ENCODE data around the gene KTI12.
"Not testable (repeated sequence)": the region's sequence is repeated elsewhere in the genome, so short reads cannot be mapped to it uniquely, and the experiment has no call there.

KTI12 gene

GRCh38 chr1:52056163-52056936 is 22.7 kb upstream of the KTI12 start, which contains the start of gene BTF3L4:
BTF3L4 (plus strand) TSS chr1:52056295; CDS start chr1:52059848, 3,553 bp downstream.
- Histone ChIP-seq H3K9me3 (ENCODE audit: control insufficient read depth, low read length) (no peaks in the 10 kb centered on the region), H3K4me1 (ENCODE audit: control insufficient read depth, insufficient read depth, low read length) (peaks cover 28% of the 10 kb centered on the region), H3K36me3 (ENCODE audit: control insufficient read depth, insufficient read depth, low read length) (no peaks in the 10 kb centered on the region), H3K4me3 (ENCODE audit: low read length) (peak within 1 kb of the TSS; percentile 96), H3K9ac (ENCODE audit: low read length) (peak within 1 kb of the TSS; percentile 92), H3K27me3 (ENCODE audit: control insufficient read depth, insufficient read depth, low read length) (no peaks in the 10 kb centered on the region)

GRCh38 chr1:52055866-52056162 is 22.2 kb upstream of the KTI12 start:
- peak overlapping the region; percentile 96 for H3K4me3 ChIP-seq (ENCODE audit: low read length)
- peaks cover 28% of the 10 kb centered on the region for H3K4me1 ChIP-seq (ENCODE audit: control insufficient read depth, insufficient read depth, low read length)
- no peaks in the 10 kb centered on the region for H3K27me3 ChIP-seq (ENCODE audit: control insufficient read depth, insufficient read depth, low read length)
- peak overlapping the region; percentile 92 for H3K9ac ChIP-seq (ENCODE audit: low read length)
- H3K36me3 ChIP-seq (ENCODE audit: control insufficient read depth, insufficient read depth, low read length): no peaks in the 10 kb centered on the region
- H3K9me3 ChIP-seq (ENCODE audit: control insufficient read depth, low read length): no peaks in the 10 kb centered on the region

DNA sequence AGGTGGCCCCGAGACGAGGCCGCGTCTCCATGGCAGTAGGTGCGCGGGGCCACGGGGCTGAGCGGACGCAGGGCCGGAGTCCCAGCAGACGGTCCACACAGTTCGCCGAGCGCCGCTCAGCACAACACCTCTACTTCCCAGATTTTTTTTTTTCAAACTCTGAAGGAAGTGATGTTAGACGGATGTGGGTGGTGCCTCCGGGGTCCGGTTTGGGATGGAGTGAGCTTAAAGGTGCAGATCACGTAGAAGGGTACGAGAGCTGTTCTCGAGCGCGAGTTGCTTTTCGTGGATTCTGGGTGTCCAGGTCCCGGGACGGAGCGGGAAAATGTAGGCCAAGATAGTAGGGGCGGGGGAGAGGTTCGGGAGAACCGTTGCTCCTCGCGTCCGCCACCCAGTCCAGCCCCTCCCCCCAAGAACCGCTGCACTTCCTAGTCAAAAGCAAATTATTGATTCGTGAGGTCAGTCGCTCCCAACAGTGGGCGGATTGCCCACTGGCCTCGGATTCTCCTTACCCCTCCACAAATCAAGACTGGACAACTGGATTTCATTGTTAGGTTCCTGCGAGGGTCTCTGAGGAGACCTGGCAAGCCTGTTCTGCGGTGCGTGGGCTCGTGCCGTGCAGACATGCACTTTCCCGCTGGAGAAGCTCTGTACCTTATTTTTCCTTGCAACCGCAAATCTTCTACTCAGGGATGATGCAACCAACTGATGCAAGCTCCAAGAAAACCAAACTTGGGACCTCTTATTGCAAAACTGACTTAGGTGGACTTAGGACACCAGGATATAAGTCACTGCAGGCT is 21.7 kb upstream of the KTI12 start, which contains the start of gene TXNDC12:
TXNDC12 (minus strand) TSS at position 126 of the 800 bp plus-strand sequence; CDS start at position 31, 95 bp downstream.
- Histone ChIP-seq H3K9me3 (ENCODE audit: control insufficient read depth, low read length) (no peaks in the 10 kb centered on the region), H3K36me3 (ENCODE audit: control insufficient read depth, insufficient read depth, low read length) (no peaks in the 10 kb centered on the region), H3K4me1 (ENCODE audit: control insufficient read depth, insufficient read depth, low read length) (peaks cover 28% of the 10 kb centered on the region), H3K27me3 (ENCODE audit: control insufficient read depth, insufficient read depth, low read length) (no peaks in the 10 kb centered on the region), H3K9ac (ENCODE audit: low read length) (peak within 1 kb of the TSS; percentile 92), H3K4me3 (ENCODE audit: low read length) (peak within 1 kb of the TSS; percentile 96)

GRCh38 chr1:52054496-52055065 is 21.0 kb upstream of the KTI12 start:
- no peaks in the 10 kb centered on the region for H3K27me3 ChIP-seq (ENCODE audit: control insufficient read depth, insufficient read depth, low read length)
- H3K9me3 ChIP-seq (ENCODE audit: control insufficient read depth, low read length): no peaks in the 10 kb centered on the region
- peaks cover 28% of the 10 kb centered on the region for H3K4me1 ChIP-seq (ENCODE audit: control insufficient read depth, insufficient read depth, low read length)
- peak overlapping the region; percentile 92 for H3K9ac ChIP-seq (ENCODE audit: low read length)
- no peaks in the 10 kb centered on the region for H3K36me3 ChIP-seq (ENCODE audit: control insufficient read depth, insufficient read depth, low read length)
- peak overlapping the region; percentile 96 for H3K4me3 ChIP-seq (ENCODE audit: low read length)

DNA sequence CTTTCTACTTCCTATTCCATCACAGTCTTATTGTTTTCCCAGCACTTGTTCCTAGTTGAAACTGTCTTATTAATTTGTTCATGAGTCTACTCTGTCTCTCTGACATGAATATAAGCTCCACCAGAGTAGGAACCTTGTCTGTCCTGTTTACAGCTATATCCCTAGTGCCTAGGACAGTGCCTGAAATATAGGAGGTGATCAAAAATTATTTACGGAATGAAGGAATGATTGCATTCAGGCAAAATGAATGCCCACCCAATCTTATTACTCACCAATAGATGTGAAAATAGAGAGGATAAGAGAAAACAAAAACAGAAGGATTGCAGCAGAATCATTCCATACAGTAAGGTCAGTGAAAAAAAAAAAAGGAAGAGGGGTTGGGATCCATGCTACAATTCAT is 20.3 kb upstream of the KTI12 start:
- H3K4me3 ChIP-seq (ENCODE audit: low read length): peak overlapping the region; percentile 96
- peak overlapping the region; percentile 92 for H3K9ac ChIP-seq (ENCODE audit: low read length)
- H3K36me3 ChIP-seq (ENCODE audit: control insufficient read depth, insufficient read depth, low read length): no peaks in the 10 kb centered on the region
- peaks cover 25% of the 10 kb centered on the region for H3K4me1 ChIP-seq (ENCODE audit: control insufficient read depth, insufficient read depth, low read length)
- H3K27me3 ChIP-seq (ENCODE audit: control insufficient read depth, insufficient read depth, low read length): no peaks in the 10 kb centered on the region
- no peaks in the 10 kb centered on the region for H3K9me3 ChIP-seq (ENCODE audit: control insufficient read depth, low read length)

DNA sequence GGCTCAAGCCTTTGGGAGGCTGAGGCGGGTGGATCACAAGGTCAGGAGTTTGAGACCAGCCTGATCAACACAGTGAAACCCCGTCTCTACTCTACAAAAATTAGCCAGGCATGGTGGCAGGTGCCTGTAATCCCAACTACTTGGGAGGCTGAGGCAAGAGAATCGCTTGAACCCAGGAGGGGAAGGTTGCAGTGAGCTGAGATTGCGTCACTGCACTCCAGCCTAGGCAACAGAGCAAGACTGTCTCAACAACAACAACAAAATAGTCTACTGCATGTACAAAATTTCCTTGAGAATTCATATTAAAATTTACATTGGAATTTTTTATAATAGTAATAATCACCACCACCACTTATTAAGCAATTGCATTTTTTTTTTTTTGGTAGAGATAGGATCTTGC is 15.7 kb upstream of the KTI12 start:
- H3K9ac ChIP-seq (ENCODE audit: low read length); H3K36me3 ChIP-seq (ENCODE audit: control insufficient read depth, insufficient read depth, low read length): not testable (repeated sequence)

DNA sequence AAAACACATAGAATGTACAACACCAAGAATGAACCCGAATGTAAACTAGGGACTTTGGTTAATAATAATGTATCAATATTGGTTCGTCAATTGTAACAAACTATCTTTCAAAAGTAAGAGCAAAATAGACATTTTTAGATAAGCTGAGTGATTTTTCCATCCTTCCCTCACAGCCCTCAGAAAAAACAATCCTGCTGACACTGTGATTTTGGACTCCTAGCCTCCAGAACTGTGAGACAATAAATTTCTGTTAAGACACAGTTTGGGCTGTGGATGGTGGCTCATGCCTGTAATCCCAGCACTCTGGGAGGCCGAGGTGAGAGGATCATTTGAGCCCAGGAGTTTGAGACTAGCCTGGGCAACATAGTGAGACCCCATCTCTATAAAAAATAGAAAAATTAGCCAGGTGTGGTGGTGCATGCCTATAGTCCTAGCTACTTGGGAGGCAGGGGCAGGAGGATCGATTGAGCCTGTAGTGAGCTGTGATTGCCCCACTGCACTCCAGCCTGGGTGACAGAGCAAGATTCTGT is 12.1 kb upstream of the KTI12 start:
- H3K27me3 ChIP-seq (ENCODE audit: control insufficient read depth, insufficient read depth, low read length); H3K9me3 ChIP-seq (ENCODE audit: control insufficient read depth, low read length); H3K4me1 ChIP-seq (ENCODE audit: control insufficient read depth, insufficient read depth, low read length); H3K9ac ChIP-seq (ENCODE audit: low read length); H3K36me3 ChIP-seq (ENCODE audit: control insufficient read depth, insufficient read depth, low read length); H3K4me3 ChIP-seq (ENCODE audit: low read length): not testable (repeated sequence)

More for the DNA sequence above, 15.7 kb upstream of the KTI12 start:
- not testable (repeated sequence) for H3K27me3 ChIP-seq (ENCODE audit: control insufficient read depth, insufficient read depth, low read length); H3K4me3 ChIP-seq (ENCODE audit: low read length); H3K4me1 ChIP-seq (ENCODE audit: control insufficient read depth, insufficient read depth, low read length); H3K9me3 ChIP-seq (ENCODE audit: control insufficient read depth, low read length)

- no peaks in the 10 kb centered on the region for H3K4me1 ChIP-seq (ENCODE audit: control insufficient read depth, insufficient read depth, low read length)
- no peaks in the 10 kb centered on the region for H3K9me3 ChIP-seq (ENCODE audit: control insufficient read depth, low read length)
- no peak overlapping the region for H3K4me3 ChIP-seq (ENCODE audit: low read length)
- no peaks in the 10 kb centered on the region for H3K36me3 ChIP-seq (ENCODE audit: control insufficient read depth, insufficient read depth, low read length)
- H3K27me3 ChIP-seq (ENCODE audit: control insufficient read depth, insufficient read depth, low read length): no peaks in the 10 kb centered on the region
- H3K9ac ChIP-seq (ENCODE audit: low read length): no peak overlapping the region
These were observed 11.6 kb upstream of the KTI12 start for GRCh38 chr1:52045236-52045635.

GRCh38 chr1:52041551-52042185 is 8.1 kb upstream of the KTI12 start:
- Histone ChIP-seq H3K4me3 (ENCODE audit: low read length) (no peak overlapping the region), H3K36me3 (ENCODE audit: control insufficient read depth, insufficient read depth, low read length) (no peaks in the 10 kb centered on the region), H3K4me1 (ENCODE audit: control insufficient read depth, insufficient read depth, low read length) (no peaks in the 10 kb centered on the region), H3K9me3 (ENCODE audit: control insufficient read depth, low read length) (no peaks in the 10 kb centered on the region), H3K9ac (ENCODE audit: low read length) (no peak overlapping the region), H3K27me3 (ENCODE audit: control insufficient read depth, insufficient read depth, low read length) (no peaks in the 10 kb centered on the region)

GRCh38 chr1:52037909-52038308 is 4.3 kb upstream of the KTI12 start:
- Histone ChIP-seq H3K4me3 (ENCODE audit: low read length) (no peak overlapping the region), H3K9me3 (ENCODE audit: control insufficient read depth, low read length) (no peaks in the 10 kb centered on the region), H3K36me3 (ENCODE audit: control insufficient read depth, insufficient read depth, low read length) (no peaks in the 10 kb centered on the region), H3K27me3 (ENCODE audit: control insufficient read depth, insufficient read depth, low read length) (no peaks in the 10 kb centered on the region), H3K4me1 (ENCODE audit: control insufficient read depth, insufficient read depth, low read length) (peaks cover 4% of the 10 kb centered on the region), H3K9ac (ENCODE audit: low read length) (no peak overlapping the region)

DNA sequence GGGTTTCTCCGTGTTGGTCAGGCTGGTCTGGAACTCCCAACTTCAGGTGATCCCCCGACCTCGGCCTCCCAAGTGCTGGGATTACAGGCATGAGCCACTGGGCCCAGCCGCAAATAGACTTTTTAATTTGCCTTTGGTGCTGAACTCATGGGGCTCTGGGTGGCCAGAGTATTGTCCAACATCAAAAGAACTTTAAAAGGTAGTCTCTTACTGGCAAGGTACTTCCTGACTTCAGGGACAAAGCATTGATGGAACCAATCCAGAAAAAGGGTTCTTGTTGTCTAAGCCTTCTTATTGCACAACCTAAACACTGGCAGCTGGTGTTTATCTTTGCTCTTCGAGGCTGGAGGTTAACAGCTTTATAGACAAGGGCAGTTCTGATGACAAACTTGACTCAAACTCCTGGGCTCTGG is 3.8 kb upstream of the KTI12 start:
- H3K9ac ChIP-seq (ENCODE audit: low read length): no peak overlapping the region
- no peaks in the 10 kb centered on the region for H3K9me3 ChIP-seq (ENCODE audit: control insufficient read depth, low read length)
- no peaks in the 10 kb centered on the region for H3K27me3 ChIP-seq (ENCODE audit: control insufficient read depth, insufficient read depth, low read length)
- peaks cover 4% of the 10 kb centered on the region for H3K4me1 ChIP-seq (ENCODE audit: control insufficient read depth, insufficient read depth, low read length)
- H3K4me3 ChIP-seq (ENCODE audit: low read length): no peak overlapping the region
- no peaks in the 10 kb centered on the region for H3K36me3 ChIP-seq (ENCODE audit: control insufficient read depth, insufficient read depth, low read length)
